CD4-positive, CD25-positive, alpha-beta regulatory T cell (primary cell): ENCODE results near the gene MTREX. TPM values are rescaled to one million over a fixed set of nuclear protein-coding genes. Genes with fewer than 3 reads are reported as not detected.
"Not testable (repeated sequence)": the region's sequence is repeated elsewhere in the genome, so short reads cannot be mapped to it uniquely, and the experiment has no call there.

Source experiments
- ATAC-seq, 2 donors: fragments of 150-1000 bp; cut with Tn5 transposase; one replicate each; pipeline ENCODE4 v1.10.0; 2021; ENCODE audit warnings: low read depth in 2 of 2, moderate number of reproducible peaks in 2 of 2, moderate library complexity in 1 of 2
- DNase-seq, 3 donors: peaks; one replicate each; pipeline versions ENCODE4 v3.0.0 to v3.0.0-alpha.2; 2012 to 2022; ENCODE audit warnings: mixed read lengths in 1 of 3
- H3K27ac ChIP-seq: one replicate; pipeline ENCODE4 v1.7.0; 2013; ENCODE audit warnings: mild to moderate bottlenecking, low read length; ENCODE audit not compliant: insufficient read depth, poor library complexity, severe bottlenecking
- H3K27me3 ChIP-seq: one replicate; pipeline ENCODE4 v1.7.0; 2013; ENCODE audit warnings: low read length; ENCODE audit not compliant: control insufficient read depth, insufficient read depth
- H3K36me3 ChIP-seq: one replicate; pipeline ENCODE4 v1.7.0; 2013; ENCODE audit warnings: mild to moderate bottlenecking, low read length, moderate library complexity; ENCODE audit not compliant: control insufficient read depth, insufficient read depth
- H3K4me1 ChIP-seq: 2 replicates; pipeline ENCODE4 v1.7.0; 2013; ENCODE audit warnings: mild to moderate bottlenecking, low read length; ENCODE audit not compliant: insufficient read depth, control insufficient read depth, poor library complexity, severe bottlenecking
- H3K4me3 ChIP-seq: one replicate; pipeline ENCODE4 v1.7.0; 2013; ENCODE audit warnings: low read depth, mild to moderate bottlenecking, low read length, moderate library complexity
- H3K9me3 ChIP-seq, 2 experiments: 1 replicate in 1 of 2; 2 replicates in 1 of 2; pipeline ENCODE4 v1.7.0; 2013; ENCODE audit warnings: low read length in 2 of 2, mild to moderate bottlenecking in 1 of 2, moderate library complexity in 1 of 2; ENCODE audit not compliant: control insufficient read depth in 2 of 2
- H3K27ac Mint-ChIP-seq, 3 donors: one replicate each; pipeline ENCODE4 v1.8.0; 2020 to 2022; ENCODE audit warnings: mild to moderate bottlenecking in 3 of 3, mixed read lengths in 3 of 3, moderate library complexity in 2 of 3
- H3K27me3 Mint-ChIP-seq: one replicate; pipeline ENCODE4 v1.8.0; 2022; ENCODE audit warnings: mild to moderate bottlenecking, mixed read lengths
- H3K36me3 Mint-ChIP-seq: one replicate; pipeline ENCODE4 v1.8.0; 2020; ENCODE audit warnings: mixed read lengths
- H3K4me1 Mint-ChIP-seq, 4 donors: one replicate each; pipeline ENCODE4 v1.8.0; 2020 to 2022; ENCODE audit warnings: mixed read lengths in 4 of 4, mild to moderate bottlenecking in 1 of 4
- H3K4me3 Mint-ChIP-seq, 4 donors: one replicate each; pipeline ENCODE4 v1.8.0; 2020 to 2022; ENCODE audit warnings: mild to moderate bottlenecking in 4 of 4, mixed read lengths in 4 of 4, moderate library complexity in 3 of 4
- H3K9me3 Mint-ChIP-seq, 7 donors: one replicate each; pipeline ENCODE4 v1.8.0; 2020 to 2022; ENCODE audit warnings: mixed read lengths in 7 of 7, mild to moderate bottlenecking in 3 of 7, moderate library complexity in 2 of 7
- polyA plus RNA-seq, 4 donors: library from polyadenylated mRNA; unstranded; fragments of 300-500 nt; fragmentation: Illumina TruSeq; gene quantifications; one replicate each; pipeline ENCODE4 v1.2.3, GENCODE V29; 2021
- total RNA-seq: library from RNA; stranded (reverse); gene quantifications from one replicate; pipeline ENCODE4 v1.2.3, GENCODE V29; 2022

MTREX gene
- total and polyA plus RNA-seq, 5 donors from 2014 or later = 23.2 to 86.7 (median 32.2) TPM

GRCh38 chr5:55313870-55314617 is 6.3 kb downstream of the MTREX start:
- Histone ChIP-seq H3K4me1 (peaks cover 38% of the 10 kb centered on the region), H3K9me3 (no peaks in the 10 kb centered on the region), H3K4me3 (no peak overlapping the region), H3K36me3 (peaks cover 13% of the 10 kb centered on the region), H3K27ac (no peak overlapping the region), H3K27me3 (no peaks in the 10 kb centered on the region)
- ATAC-seq = no peak
- H3K36me3 Mint-ChIP-seq = peaks cover 12% of the 10 kb centered on the region
- H3K27ac Mint-ChIP-seq = peak overlapping the region in 2 of 3 donors; percentile 33 to 63
- no peak for DNase-seq
- peak overlapping the region; percentile 1 to 79 (median 9) for H3K4me3 Mint-ChIP-seq
- H3K27me3 Mint-ChIP-seq = no peaks in the 10 kb centered on the region
- peaks cover 34 to 76% (median 64%) of the 10 kb centered on the region in 4 donors for H3K4me1 Mint-ChIP-seq
- peaks cover 0 to 7% (median 0%) of the 10 kb centered on the region in 7 donors for H3K9me3 Mint-ChIP-seq

GRCh38 chr5:55316289-55316688 is 8.5 kb downstream of the MTREX start:
- Histone ChIP-seq H3K27me3 (no peaks in the 10 kb centered on the region), H3K36me3 (peaks cover 7% of the 10 kb centered on the region), H3K9me3 (no peaks in the 10 kb centered on the region), H3K4me1 (peaks cover 21% of the 10 kb centered on the region), H3K27ac (no peak overlapping the region), H3K4me3 (no peak overlapping the region)
- Mint-ChIP-seq H3K27ac (peak overlapping the region in 1 of 3 donors; percentile 82), H3K4me1 (peaks cover 44 to 76% (median 68%) of the 10 kb centered on the region in 4 donors), H3K27me3 (no peaks in the 10 kb centered on the region), H3K36me3 (peaks cover 15% of the 10 kb centered on the region), H3K4me3 (peak overlapping the region in 1 of 4 donors; percentile 27), H3K9me3 (peaks cover 0 to 7% (median 0%) of the 10 kb centered on the region in 7 donors)
- ATAC-seq (no peak), DNase-seq (no peak)

GRCh38 chr5:55316837-55317236 is 9.0 kb downstream of the MTREX start:
- Histone ChIP-seq H3K4me3 (no peak overlapping the region), H3K36me3 (peaks cover 5% of the 10 kb centered on the region), H3K4me1 (peaks cover 20% of the 10 kb centered on the region), H3K27ac (no peak overlapping the region), H3K27me3 (no peaks in the 10 kb centered on the region), H3K9me3 (no peaks in the 10 kb centered on the region)
- Mint-ChIP-seq H3K4me1 (peaks cover 42 to 72% (median 65%) of the 10 kb centered on the region in 4 donors), H3K27me3 (no peaks in the 10 kb centered on the region), H3K27ac (peak overlapping the region in 1 of 3 donors; percentile 82), H3K36me3 (peaks cover 15% of the 10 kb centered on the region), H3K9me3 (peaks cover 0 to 7% (median 0%) of the 10 kb centered on the region in 7 donors), H3K4me3 (peak overlapping the region in 1 of 4 donors; percentile 27)
- ATAC-seq (no peak), DNase-seq (no peak)

- not testable (repeated sequence) for H3K9me3 ChIP-seq, H3K27me3 Mint-ChIP-seq, ATAC-seq, DNase-seq, H3K27me3 ChIP-seq, H3K9me3 Mint-ChIP-seq, H3K27ac ChIP-seq, H3K4me3 ChIP-seq
- Mint-ChIP-seq H3K27ac (peak overlapping the region in 1 of 3 donors; percentile 10), H3K4me1 (peaks cover 46 to 71% (median 57%) of the 10 kb centered on the region in 4 donors), H3K4me3 (peak overlapping the region in 1 of 4 donors; percentile 21), H3K36me3 (peaks cover 18% of the 10 kb centered on the region)
- peaks cover 11% of the 10 kb centered on the region for H3K4me1 ChIP-seq
- H3K36me3 ChIP-seq = peaks cover 11% of the 10 kb centered on the region
Measured at GRCh38 chr5:55318237-55318636, 10.4 kb downstream of the MTREX start.

GRCh38 chr5:55319491-55319890 is 11.7 kb downstream of the MTREX start:
- H3K4me1 ChIP-seq = peaks cover 4% of the 10 kb centered on the region
- H3K27me3 ChIP-seq = no peaks in the 10 kb centered on the region
- Mint-ChIP-seq H3K27me3 (no peaks in the 10 kb centered on the region), H3K4me1 (peaks cover 36 to 61% (median 47%) of the 10 kb centered on the region in 4 donors), H3K4me3 (no peak overlapping the region), H3K36me3 (peaks cover 16% of the 10 kb centered on the region), H3K27ac (peak overlapping the region in 1 of 3 donors; percentile 64), H3K9me3 (peaks cover 0 to 7% (median 0%) of the 10 kb centered on the region in 7 donors)
- ATAC-seq (no peak), DNase-seq (no peak)
- no peak overlapping the region for H3K4me3 ChIP-seq
- no peaks in the 10 kb centered on the region for H3K9me3 ChIP-seq
- no peak overlapping the region for H3K27ac ChIP-seq
- peaks cover 20% of the 10 kb centered on the region for H3K36me3 ChIP-seq

- no peak overlapping the region for H3K27ac Mint-ChIP-seq
- H3K9me3 Mint-ChIP-seq = peaks cover 0 to 7% (median 0%) of the 10 kb centered on the region in 7 donors
- ATAC-seq (no peak), DNase-seq (no peak)
- peaks cover 39 to 62% (median 45%) of the 10 kb centered on the region in 4 donors for H3K4me1 Mint-ChIP-seq
- H3K36me3 ChIP-seq = peaks cover 20% of the 10 kb centered on the region
- H3K4me1 ChIP-seq = peaks cover 3% of the 10 kb centered on the region
- peaks cover 23% of the 10 kb centered on the region for H3K36me3 Mint-ChIP-seq
- H3K27me3 ChIP-seq = no peaks in the 10 kb centered on the region
- no peaks in the 10 kb centered on the region for H3K27me3 Mint-ChIP-seq
- no peak overlapping the region for H3K27ac ChIP-seq
- H3K4me3 ChIP-seq = no peak overlapping the region
- no peaks in the 10 kb centered on the region for H3K9me3 ChIP-seq
- no peak overlapping the region for H3K4me3 Mint-ChIP-seq
Measured at GRCh38 chr5:55320571-55320970, 12.8 kb downstream of the MTREX start.

GRCh38 chr5:55324006-55324405 is 16.2 kb downstream of the MTREX start:
- ATAC-seq = no peak
- H3K9me3 ChIP-seq = no peaks in the 10 kb centered on the region
- Mint-ChIP-seq H3K4me1 (peaks cover 23 to 46% (median 35%) of the 10 kb centered on the region in 4 donors), H3K4me3 (no peak overlapping the region), H3K9me3 (no peaks in the 10 kb centered on the region), H3K27me3 (no peaks in the 10 kb centered on the region), H3K27ac (no peak overlapping the region), H3K36me3 (peaks cover 29% of the 10 kb centered on the region)
- DNase-seq = no peak
- no peak overlapping the region for H3K27ac ChIP-seq
- peaks cover 34% of the 10 kb centered on the region for H3K36me3 ChIP-seq
- H3K27me3 ChIP-seq = no peaks in the 10 kb centered on the region
- peaks cover 13% of the 10 kb centered on the region for H3K4me1 ChIP-seq
- no peak overlapping the region for H3K4me3 ChIP-seq
